ENCODE results near the gene PPP1R9B. TPM values are rescaled to one million over a fixed set of nuclear protein-coding genes. Genes with fewer than 3 reads are reported as not detected.

Gene PPP1R9B
- total RNA-seq, 3 donors from 2014 or later (not counting 1 experiment from before 2014, with no cell fraction given) = 124 to 162 (median 135) TPM

- no peaks in the 10 kb centered on the region for H3K9me3 ChIP-seq (ENCODE audit: control insufficient read depth, insufficient read depth, low read length)
- no peaks in the 10 kb centered on the region for H3K36me3 Mint-ChIP-seq
- no peak for TF ChIP-seq CTCF (IDR thresholded peaks at IDR 0.05)
- peaks cover 28% of the 10 kb centered on the region for H3K4me1 ChIP-seq (ENCODE audit: control insufficient read depth, insufficient read depth, low read length)
- ATAC-seq (no peak), DNase-seq (no peak)
- intact Hi-C loops (cut with micrococcal nuclease) = no loop called here
- no peaks in the 10 kb centered on the region for H3K9me3 Mint-ChIP-seq
- no peaks in the 10 kb centered on the region for H3K27me3 Mint-ChIP-seq (ENCODE audit: low read depth in 2 of 2)
- WGBS (ENCODE audit: insufficient coverage) = 96% methylated on average over 4 of the region's 4 CpGs
- H3K4me3 Mint-ChIP-seq = no peak overlapping the region
- H3K36me3 ChIP-seq (ENCODE audit: control insufficient read depth, insufficient read depth, low read length) = peaks cover 73% of the 10 kb centered on the region
- no peak overlapping the region for H3K4me3 ChIP-seq (ENCODE audit: low read length)
- peaks cover 26 to 55% of the 10 kb centered on the region in 2 donors for H3K4me1 Mint-ChIP-seq
- no peak overlapping the region for H3K27ac ChIP-seq (ENCODE audit: low read length)
- no peaks in the 10 kb centered on the region for H3K27me3 ChIP-seq (ENCODE audit: control insufficient read depth, insufficient read depth, low read length)
- peak overlapping the region in 1 of 2 donors; percentile 71 for H3K27ac Mint-ChIP-seq
Measured at GRCh38 chr17:50137042-50137441, 13.4 kb downstream of the PPP1R9B start.

- Mint-ChIP-seq H3K27ac (no peak overlapping the region), H3K4me3 (no peak overlapping the region), H3K9me3 (no peaks in the 10 kb centered on the region), H3K36me3 (no peaks in the 10 kb centered on the region), H3K27me3 (ENCODE audit: low read depth in 2 of 2) (no peaks in the 10 kb centered on the region), H3K4me1 (peaks cover 23 to 55% of the 10 kb centered on the region in 2 donors)
- no peak for DNase-seq
- Histone ChIP-seq H3K27ac (ENCODE audit: low read length) (no peak overlapping the region), H3K4me1 (ENCODE audit: control insufficient read depth, insufficient read depth, low read length) (peaks cover 20% of the 10 kb centered on the region), H3K9me3 (ENCODE audit: control insufficient read depth, insufficient read depth, low read length) (no peaks in the 10 kb centered on the region), H3K27me3 (ENCODE audit: control insufficient read depth, insufficient read depth, low read length) (no peaks in the 10 kb centered on the region), H3K4me3 (ENCODE audit: low read length) (no peak overlapping the region), H3K36me3 (ENCODE audit: control insufficient read depth, insufficient read depth, low read length) (peaks cover 69% of the 10 kb centered on the region)
- no peak for ATAC-seq
- intact Hi-C loops (cut with micrococcal nuclease) = no loop called here
- TF ChIP-seq CTCF (IDR thresholded peaks at IDR 0.05) = no peak
- 98% methylated on average over 11 of the region's 11 CpGs for WGBS (ENCODE audit: insufficient coverage)
Measured at GRCh38 chr17:50136096-50136687, 14.3 kb downstream of the PPP1R9B start.

GRCh38 chr17:50135316-50136095 lies 15.0 kb downstream of the PPP1R9B start:
- Mint-ChIP-seq H3K4me3 (no peak overlapping the region), H3K27me3 (ENCODE audit: low read depth in 2 of 2) (peaks cover 0 to 6% of the 10 kb centered on the region in 2 donors), H3K27ac (no peak overlapping the region), H3K9me3 (no peaks in the 10 kb centered on the region), H3K36me3 (no peaks in the 10 kb centered on the region), H3K4me1 (peaks cover 17 to 55% of the 10 kb centered on the region in 2 donors)
- ATAC-seq (no peak), DNase-seq (no peak)
- Histone ChIP-seq H3K4me3 (ENCODE audit: low read length) (no peak overlapping the region), H3K27me3 (ENCODE audit: control insufficient read depth, insufficient read depth, low read length) (peaks cover 4% of the 10 kb centered on the region), H3K9me3 (ENCODE audit: control insufficient read depth, insufficient read depth, low read length) (no peaks in the 10 kb centered on the region), H3K27ac (ENCODE audit: low read length) (no peak overlapping the region), H3K36me3 (ENCODE audit: control insufficient read depth, insufficient read depth, low read length) (peaks cover 62% of the 10 kb centered on the region), H3K4me1 (ENCODE audit: control insufficient read depth, insufficient read depth, low read length) (peaks cover 20% of the 10 kb centered on the region)
- no peak for TF ChIP-seq CTCF (IDR thresholded peaks at IDR 0.05)
- intact Hi-C loops (cut with micrococcal nuclease) = no loop called here
- 98% methylated on average over 16 of the region's 16 CpGs for WGBS (ENCODE audit: insufficient coverage)
